ENCODE results near the gene ZBTB7B.

Gene ZBTB7B

DNA sequence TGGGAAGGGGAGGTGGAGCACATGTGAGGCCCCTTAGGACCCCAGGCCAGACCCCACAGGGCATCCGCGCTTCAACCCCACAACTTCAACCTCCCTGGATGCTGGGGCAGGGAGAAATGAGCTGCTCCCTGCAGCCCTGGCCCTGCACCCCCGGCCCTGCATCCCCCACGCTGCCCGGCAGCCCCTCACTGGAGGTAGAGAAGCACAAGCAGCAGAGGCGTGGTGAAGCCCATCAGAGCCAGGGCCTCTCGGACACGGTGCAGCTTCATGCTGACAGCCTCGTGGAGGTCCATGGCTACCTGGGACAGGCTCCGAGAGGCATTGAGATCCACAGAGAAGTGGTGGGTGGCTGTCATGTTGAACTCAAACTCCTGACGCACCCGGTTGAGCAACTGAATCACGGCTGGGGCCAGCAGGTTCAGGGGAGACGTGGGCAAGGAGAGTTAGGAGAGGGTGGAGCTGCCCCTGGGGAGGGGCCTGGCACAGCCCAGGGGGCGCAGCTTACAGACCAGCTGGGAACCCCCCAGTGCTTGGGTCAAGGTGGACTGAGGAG is 27.7 kb downstream of the ZBTB7B start:
- Histone ChIP-seq H3K27ac (ENCODE audit: low read length) (no peak overlapping the region), H3K9me3 (ENCODE audit: control insufficient read depth, insufficient read depth, low read length) (no peaks in the 10 kb centered on the region), H3K27me3 (ENCODE audit: control insufficient read depth, insufficient read depth, low read length) (no peaks in the 10 kb centered on the region), H3K4me3 (ENCODE audit: low read length) (no peak overlapping the region), H3K4me1 (ENCODE audit: control insufficient read depth, insufficient read depth, low read length) (peaks cover 2% of the 10 kb centered on the region; the same call in 1 of the 2 replicates), H3K36me3 (ENCODE audit: control insufficient read depth, insufficient read depth, low read length) (no peaks in the 10 kb centered on the region)
- WGBS (ENCODE audit: insufficient coverage, insufficient read length), result no CpG with 5 or more reads among the region's 15 CpGs
- no peak for DNase-seq (ENCODE audit: low read depth, low spot score)

- Histone ChIP-seq H3K27ac (ENCODE audit: low read length) (no peak overlapping the region), H3K4me1 (ENCODE audit: control insufficient read depth, insufficient read depth, low read length) (peaks cover 2% of the 10 kb centered on the region; the same call in 1 of the 2 replicates), H3K4me3 (ENCODE audit: low read length) (no peak overlapping the region), H3K36me3 (ENCODE audit: control insufficient read depth, insufficient read depth, low read length) (no peaks in the 10 kb centered on the region), H3K27me3 (ENCODE audit: control insufficient read depth, insufficient read depth, low read length) (no peaks in the 10 kb centered on the region), H3K9me3 (ENCODE audit: control insufficient read depth, insufficient read depth, low read length) (no peaks in the 10 kb centered on the region)
- no peak for DNase-seq (ENCODE audit: low read depth, low spot score)
- WGBS (ENCODE audit: insufficient coverage, insufficient read length), result no CpG with 5 or more reads among the region's 11 CpGs
Observed at GRCh38 chr1:155030899-155031298, 28.3 kb downstream of the ZBTB7B start.

- no peak for DNase-seq (ENCODE audit: low read depth, low spot score)
- Histone ChIP-seq H3K4me3 (ENCODE audit: low read length) (no peak overlapping the region), H3K27me3 (ENCODE audit: control insufficient read depth, insufficient read depth, low read length) (no peaks in the 10 kb centered on the region), H3K4me1 (ENCODE audit: control insufficient read depth, insufficient read depth, low read length) (no peaks in the 10 kb centered on the region), H3K9me3 (ENCODE audit: control insufficient read depth, insufficient read depth, low read length) (no peaks in the 10 kb centered on the region), H3K36me3 (ENCODE audit: control insufficient read depth, insufficient read depth, low read length) (no peaks in the 10 kb centered on the region), H3K27ac (ENCODE audit: low read length) (no peak overlapping the region)
- no CpG with 5 or more reads among the region's 12 CpGs for WGBS (ENCODE audit: insufficient coverage, insufficient read length)
Observed at GRCh38 chr1:155032886-155033285, 30.3 kb downstream of the ZBTB7B start.

- no CpG with 5 or more reads among the region's 9 CpGs for WGBS (ENCODE audit: insufficient coverage, insufficient read length)
Observed at GRCh38 chr1:155033524-155033923, 30.9 kb downstream of the ZBTB7B start, which contains the start of the genes DCST1 and DCST2. Gene DCST1 (plus strand): TSS chr1:155033824. CDS start chr1:155034037, 213 bp downstream. Gene DCST2 (minus strand): TSS chr1:155033781. CDS start chr1:155033701, 80 bp downstream.

GRCh38 chr1:155034318-155035208 is 32.0 kb downstream of the ZBTB7B start:
- Histone ChIP-seq H3K9me3 (ENCODE audit: control insufficient read depth, insufficient read depth, low read length) (no peaks in the 10 kb centered on the region), H3K4me1 (ENCODE audit: control insufficient read depth, insufficient read depth, low read length) (no peaks in the 10 kb centered on the region; the same call in 1 of the 2 replicates), H3K4me3 (ENCODE audit: low read length) (no peak overlapping the region), H3K27ac (ENCODE audit: low read length) (no peak overlapping the region), H3K36me3 (ENCODE audit: control insufficient read depth, insufficient read depth, low read length) (no peaks in the 10 kb centered on the region), H3K27me3 (ENCODE audit: control insufficient read depth, insufficient read depth, low read length) (no peaks in the 10 kb centered on the region)
- no CpG with 5 or more reads among the region's 20 CpGs for WGBS (ENCODE audit: insufficient coverage, insufficient read length)
- no peak for DNase-seq (ENCODE audit: low read depth, low spot score)

More at GRCh38 chr1:155033524-155033923, 30.9 kb downstream of the ZBTB7B start, which contains the start of the genes DCST1 and DCST2:
- H3K9me3 ChIP-seq (ENCODE audit: control insufficient read depth, insufficient read depth, low read length), result no peaks in the 10 kb centered on the region
- no peak for DNase-seq (ENCODE audit: low read depth, low spot score)
- no peak within 1 kb of the TSS for H3K4me3 ChIP-seq (ENCODE audit: low read length)
- no peak within 1 kb of the TSS for H3K27ac ChIP-seq (ENCODE audit: low read length)
- H3K27me3 ChIP-seq (ENCODE audit: control insufficient read depth, insufficient read depth, low read length), result no peaks in the 10 kb centered on the region
- no peaks in the 10 kb centered on the region; the same call in 1 of the 2 replicates for H3K4me1 ChIP-seq (ENCODE audit: control insufficient read depth, insufficient read depth, low read length)
- no peaks in the 10 kb centered on the region for H3K36me3 ChIP-seq (ENCODE audit: control insufficient read depth, insufficient read depth, low read length)

- no peak overlapping the region for H3K27ac ChIP-seq (ENCODE audit: low read length)
- DNase-seq (ENCODE audit: low read depth, low spot score), result no peak
- no peaks in the 10 kb centered on the region; the same call in 1 of the 2 replicates for H3K4me1 ChIP-seq (ENCODE audit: control insufficient read depth, insufficient read depth, low read length)
- no peak overlapping the region for H3K4me3 ChIP-seq (ENCODE audit: low read length)
- no CpG with 5 or more reads among the region's 2 CpGs for WGBS (ENCODE audit: insufficient coverage, insufficient read length)
- H3K9me3 ChIP-seq (ENCODE audit: control insufficient read depth, insufficient read depth, low read length), result no peaks in the 10 kb centered on the region
- H3K36me3 ChIP-seq (ENCODE audit: control insufficient read depth, insufficient read depth, low read length), result no peaks in the 10 kb centered on the region
- H3K27me3 ChIP-seq (ENCODE audit: control insufficient read depth, insufficient read depth, low read length), result no peaks in the 10 kb centered on the region
Observed at GRCh38 chr1:155035936-155036335, 33.3 kb downstream of the ZBTB7B start.

DNA sequence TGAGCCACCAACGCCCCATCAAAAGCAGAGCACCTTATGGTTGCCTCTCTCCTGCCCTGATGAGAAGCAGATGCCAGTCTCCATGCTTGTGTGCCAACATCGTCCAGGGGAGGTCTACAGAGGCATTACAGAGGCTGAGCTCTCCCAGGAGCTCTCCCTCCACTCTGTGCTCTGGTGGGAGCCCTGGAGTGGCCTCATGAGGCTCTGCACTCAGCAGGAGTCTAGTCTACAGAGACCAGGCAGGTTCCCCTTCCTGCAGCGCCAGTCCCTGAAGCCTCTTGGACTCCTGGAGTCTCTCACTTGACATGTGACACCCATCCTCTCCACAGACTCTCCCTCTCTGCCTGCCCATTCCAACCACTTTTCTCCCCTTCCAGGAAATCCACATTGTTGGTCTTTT is 34.4 kb downstream of the ZBTB7B start:
- H3K4me3 ChIP-seq (ENCODE audit: low read length), result no peak overlapping the region
- no CpG with 5 or more reads among the region's 3 CpGs for WGBS (ENCODE audit: insufficient coverage, insufficient read length)
- H3K36me3 ChIP-seq (ENCODE audit: control insufficient read depth, insufficient read depth, low read length), result no peaks in the 10 kb centered on the region
- H3K27me3 ChIP-seq (ENCODE audit: control insufficient read depth, insufficient read depth, low read length), result no peaks in the 10 kb centered on the region
- no peaks in the 10 kb centered on the region for H3K9me3 ChIP-seq (ENCODE audit: control insufficient read depth, insufficient read depth, low read length)
- DNase-seq (ENCODE audit: low read depth, low spot score), result no peak
- H3K4me1 ChIP-seq (ENCODE audit: control insufficient read depth, insufficient read depth, low read length), result no peaks in the 10 kb centered on the region; the same call in 1 of the 2 replicates
- no peak overlapping the region for H3K27ac ChIP-seq (ENCODE audit: low read length)

- Histone ChIP-seq H3K27ac (ENCODE audit: low read length) (no peak overlapping the region), H3K27me3 (ENCODE audit: control insufficient read depth, insufficient read depth, low read length) (no peaks in the 10 kb centered on the region), H3K4me1 (ENCODE audit: control insufficient read depth, insufficient read depth, low read length) (no peaks in the 10 kb centered on the region; the same call in 1 of the 2 replicates), H3K4me3 (ENCODE audit: low read length) (no peak overlapping the region), H3K36me3 (ENCODE audit: control insufficient read depth, insufficient read depth, low read length) (no peaks in the 10 kb centered on the region), H3K9me3 (ENCODE audit: control insufficient read depth, insufficient read depth, low read length) (no peaks in the 10 kb centered on the region)
- no CpG with 5 or more reads among the region's 6 CpGs for WGBS (ENCODE audit: insufficient coverage, insufficient read length)
- no peak for DNase-seq (ENCODE audit: low read depth, low spot score)
Observed at GRCh38 chr1:155037851-155038441, 35.3 kb downstream of the ZBTB7B start.

DNA sequence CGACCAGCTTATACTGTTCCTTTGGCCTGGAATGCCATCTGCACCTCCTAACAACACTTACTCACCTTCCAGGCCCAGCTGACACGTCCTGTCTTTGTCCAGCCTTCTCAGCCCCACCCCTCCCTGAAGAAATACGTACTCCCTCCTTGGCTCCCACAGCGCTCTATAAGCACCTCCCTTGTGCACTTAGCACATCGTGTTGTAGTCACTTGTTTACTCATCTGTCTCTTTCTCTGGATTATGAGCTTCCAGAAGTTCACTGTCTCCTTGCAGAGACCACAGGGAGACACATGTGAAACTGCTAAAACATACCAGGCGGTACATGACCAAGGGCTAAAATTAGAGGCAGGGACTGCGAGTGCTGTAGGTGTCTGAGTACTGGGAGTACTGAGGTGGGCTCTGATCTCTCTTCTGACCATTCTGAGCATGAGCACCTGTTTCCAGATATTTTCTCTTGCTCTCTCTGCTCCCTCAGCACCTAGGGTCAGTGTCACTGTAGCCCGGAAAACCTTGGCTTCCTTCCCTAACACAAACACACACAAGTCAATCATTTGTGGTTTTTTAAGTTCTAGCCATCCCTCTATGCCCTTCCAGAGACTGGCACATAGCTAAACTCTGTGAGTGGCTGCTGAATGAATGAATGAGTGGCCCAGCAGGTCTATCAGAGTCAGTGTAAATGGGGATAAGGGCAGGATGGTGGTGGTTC is 36.2 kb downstream of the ZBTB7B start:
- Histone ChIP-seq H3K4me1 (ENCODE audit: control insufficient read depth, insufficient read depth, low read length) (no peaks in the 10 kb centered on the region; the same call in 1 of the 2 replicates), H3K27ac (ENCODE audit: low read length) (no peak overlapping the region), H3K36me3 (ENCODE audit: control insufficient read depth, insufficient read depth, low read length) (no peaks in the 10 kb centered on the region), H3K27me3 (ENCODE audit: control insufficient read depth, insufficient read depth, low read length) (no peaks in the 10 kb centered on the region), H3K4me3 (ENCODE audit: low read length) (no peak overlapping the region), H3K9me3 (ENCODE audit: control insufficient read depth, insufficient read depth, low read length) (no peaks in the 10 kb centered on the region)
- no CpG with 5 or more reads among the region's 8 CpGs for WGBS (ENCODE audit: insufficient coverage, insufficient read length)
- DNase-seq (ENCODE audit: low read depth, low spot score), result no peak

DNA sequence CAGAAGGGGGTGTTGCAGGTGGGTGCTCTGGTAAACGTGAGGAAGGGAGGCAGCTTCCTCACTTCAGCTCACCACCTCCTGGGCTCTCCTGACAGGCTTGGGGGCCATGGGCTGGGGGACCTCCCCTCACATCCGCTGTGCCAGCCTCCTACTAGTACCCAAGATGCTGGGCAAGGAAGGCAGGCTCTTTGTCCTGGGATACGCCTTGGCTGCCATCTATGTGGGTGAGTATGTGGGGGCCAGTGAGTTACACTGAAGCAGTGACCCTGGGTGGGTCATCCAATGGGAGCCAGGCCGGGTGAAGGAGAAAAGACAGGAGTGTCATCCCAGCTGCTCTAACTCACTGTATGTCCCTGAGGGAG is 36.7 kb downstream of the ZBTB7B start:
- H3K4me1 ChIP-seq (ENCODE audit: control insufficient read depth, insufficient read depth, low read length), result no peaks in the 10 kb centered on the region; the same call in 1 of the 2 replicates
- H3K27me3 ChIP-seq (ENCODE audit: control insufficient read depth, insufficient read depth, low read length), result no peaks in the 10 kb centered on the region
- no peaks in the 10 kb centered on the region for H3K9me3 ChIP-seq (ENCODE audit: control insufficient read depth, insufficient read depth, low read length)
- no peak for DNase-seq (ENCODE audit: low read depth, low spot score)
- H3K27ac ChIP-seq (ENCODE audit: low read length), result no peak overlapping the region
- H3K36me3 ChIP-seq (ENCODE audit: control insufficient read depth, insufficient read depth, low read length), result no peaks in the 10 kb centered on the region
- WGBS (ENCODE audit: insufficient coverage, insufficient read length), result no CpG with 5 or more reads among the region's 4 CpGs
- no peak overlapping the region for H3K4me3 ChIP-seq (ENCODE audit: low read length)

Data from iPS DF 6.9 (cell line).